ENCODE results near the gene TFPI.
"Not testable (repeated sequence)": the region's sequence is repeated elsewhere in the genome, so short reads cannot be mapped to it uniquely, and the experiment has no call there.

DNA sequence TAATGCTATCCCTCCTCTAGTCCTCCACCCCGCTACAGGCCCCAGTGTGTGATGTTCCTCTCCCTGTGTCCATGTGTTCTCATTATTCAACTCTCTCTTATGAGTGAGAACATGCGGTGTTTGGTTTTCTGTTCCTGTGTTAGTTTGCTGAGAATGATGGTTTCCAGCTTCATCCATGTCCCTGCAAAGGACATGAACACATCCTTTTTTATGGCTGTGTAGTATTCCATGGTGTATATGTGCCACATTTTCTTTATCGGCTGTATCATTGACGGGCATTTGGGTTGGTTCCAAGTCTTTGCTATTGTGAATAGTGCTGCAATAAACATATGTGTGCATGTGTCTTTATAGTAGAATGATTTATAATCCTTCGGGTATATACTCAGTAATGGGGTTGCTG lies 17.8 kb upstream of the TFPI start:
- TF ChIP-seq, protein P1, sequence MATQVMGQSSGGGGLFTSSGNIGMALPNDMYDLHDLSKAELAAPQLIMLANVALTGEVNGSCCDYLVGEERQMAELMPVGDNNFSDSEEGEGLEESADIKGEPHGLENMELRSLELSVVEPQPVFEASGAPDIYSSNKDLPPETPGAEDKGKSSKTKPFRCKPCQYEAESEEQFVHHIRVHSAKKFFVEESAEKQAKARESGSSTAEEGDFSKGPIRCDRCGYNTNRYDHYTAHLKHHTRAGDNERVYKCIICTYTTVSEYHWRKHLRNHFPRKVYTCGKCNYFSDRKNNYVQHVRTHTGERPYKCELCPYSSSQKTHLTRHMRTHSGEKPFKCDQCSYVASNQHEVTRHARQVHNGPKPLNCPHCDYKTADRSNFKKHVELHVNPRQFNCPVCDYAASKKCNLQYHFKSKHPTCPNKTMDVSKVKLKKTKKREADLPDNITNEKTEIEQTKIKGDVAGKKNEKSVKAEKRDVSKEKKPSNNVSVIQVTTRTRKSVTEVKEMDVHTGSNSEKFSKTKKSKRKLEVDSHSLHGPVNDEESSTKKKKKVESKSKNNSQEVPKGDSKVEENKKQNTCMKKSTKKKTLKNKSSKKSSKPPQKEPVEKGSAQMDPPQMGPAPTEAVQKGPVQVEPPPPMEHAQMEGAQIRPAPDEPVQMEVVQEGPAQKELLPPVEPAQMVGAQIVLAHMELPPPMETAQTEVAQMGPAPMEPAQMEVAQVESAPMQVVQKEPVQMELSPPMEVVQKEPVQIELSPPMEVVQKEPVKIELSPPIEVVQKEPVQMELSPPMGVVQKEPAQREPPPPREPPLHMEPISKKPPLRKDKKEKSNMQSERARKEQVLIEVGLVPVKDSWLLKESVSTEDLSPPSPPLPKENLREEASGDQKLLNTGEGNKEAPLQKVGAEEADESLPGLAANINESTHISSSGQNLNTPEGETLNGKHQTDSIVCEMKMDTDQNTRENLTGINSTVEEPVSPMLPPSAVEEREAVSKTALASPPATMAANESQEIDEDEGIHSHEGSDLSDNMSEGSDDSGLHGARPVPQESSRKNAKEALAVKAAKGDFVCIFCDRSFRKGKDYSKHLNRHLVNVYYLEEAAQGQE (IDR thresholded peaks at IDR 0.05; ENCODE audit: insufficient read depth in 1 of 2, low read depth in 2 of 2, low read length in 1 of 2) = not testable (repeated sequence)
- TF ChIP-seq, protein P2, sequence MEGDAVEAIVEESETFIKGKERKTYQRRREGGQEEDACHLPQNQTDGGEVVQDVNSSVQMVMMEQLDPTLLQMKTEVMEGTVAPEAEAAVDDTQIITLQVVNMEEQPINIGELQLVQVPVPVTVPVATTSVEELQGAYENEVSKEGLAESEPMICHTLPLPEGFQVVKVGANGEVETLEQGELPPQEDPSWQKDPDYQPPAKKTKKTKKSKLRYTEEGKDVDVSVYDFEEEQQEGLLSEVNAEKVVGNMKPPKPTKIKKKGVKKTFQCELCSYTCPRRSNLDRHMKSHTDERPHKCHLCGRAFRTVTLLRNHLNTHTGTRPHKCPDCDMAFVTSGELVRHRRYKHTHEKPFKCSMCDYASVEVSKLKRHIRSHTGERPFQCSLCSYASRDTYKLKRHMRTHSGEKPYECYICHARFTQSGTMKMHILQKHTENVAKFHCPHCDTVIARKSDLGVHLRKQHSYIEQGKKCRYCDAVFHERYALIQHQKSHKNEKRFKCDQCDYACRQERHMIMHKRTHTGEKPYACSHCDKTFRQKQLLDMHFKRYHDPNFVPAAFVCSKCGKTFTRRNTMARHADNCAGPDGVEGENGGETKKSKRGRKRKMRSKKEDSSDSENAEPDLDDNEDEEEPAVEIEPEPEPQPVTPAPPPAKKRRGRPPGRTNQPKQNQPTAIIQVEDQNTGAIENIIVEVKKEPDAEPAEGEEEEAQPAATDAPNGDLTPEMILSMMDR (IDR thresholded peaks at IDR 0.05) = not testable (repeated sequence)

All from Panc1 (cell line).